HG02973 (cell line): Measurements from ENCODE around the gene DOCK9.

Experiments used
- ATAC-seq: cut with Tn5 transposase; IDR thresholded peaks from one replicate; pipeline ENCODE4 v1.9.1; 2021; ENCODE audit warnings: moderate library complexity; ENCODE audit not compliant: unreplicated experiment

Gene DOCK9

DNA sequence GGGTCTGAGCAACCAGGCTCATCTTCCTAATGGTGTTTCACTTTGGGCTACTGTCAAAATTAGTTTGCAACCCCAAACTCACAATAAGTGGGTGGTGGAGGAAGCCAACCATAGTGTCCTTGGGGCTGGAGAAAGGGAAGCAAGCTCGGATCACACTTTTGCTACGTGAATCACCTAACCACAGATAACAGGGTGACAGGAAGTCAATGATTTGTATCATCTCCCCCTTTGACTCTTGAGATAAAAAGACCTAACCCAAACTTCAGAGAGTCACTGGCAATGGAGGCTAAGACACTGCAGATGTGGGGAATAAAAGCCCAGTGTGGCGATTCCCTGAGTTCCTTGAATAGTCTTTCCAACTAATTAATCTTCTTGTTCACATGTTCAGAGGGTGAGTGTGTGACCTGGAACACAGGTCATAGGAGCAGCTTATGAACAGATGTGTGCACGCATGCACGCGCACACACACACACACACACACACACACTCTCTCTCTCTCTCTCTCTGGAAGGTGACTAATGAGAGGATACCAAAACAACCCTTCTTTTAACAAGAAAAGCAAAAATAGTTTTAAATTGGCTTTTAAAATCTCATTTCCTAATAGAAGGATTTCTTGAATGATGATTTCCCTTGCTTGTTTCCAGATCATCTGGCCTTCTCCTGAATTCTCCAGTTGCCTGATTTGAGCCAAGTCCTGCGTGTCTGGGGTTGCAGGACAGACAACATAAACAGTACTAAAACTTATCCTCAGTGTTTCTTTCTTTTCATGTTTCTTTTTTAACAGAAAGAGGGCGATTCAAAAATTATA lies 21.2 kb upstream of the DOCK9 start:
- ATAC-seq, result no peak

- no peak for ATAC-seq
These were observed 20.1 kb upstream of the DOCK9 start for GRCh38 chr13:98997738-98998641.

DNA sequence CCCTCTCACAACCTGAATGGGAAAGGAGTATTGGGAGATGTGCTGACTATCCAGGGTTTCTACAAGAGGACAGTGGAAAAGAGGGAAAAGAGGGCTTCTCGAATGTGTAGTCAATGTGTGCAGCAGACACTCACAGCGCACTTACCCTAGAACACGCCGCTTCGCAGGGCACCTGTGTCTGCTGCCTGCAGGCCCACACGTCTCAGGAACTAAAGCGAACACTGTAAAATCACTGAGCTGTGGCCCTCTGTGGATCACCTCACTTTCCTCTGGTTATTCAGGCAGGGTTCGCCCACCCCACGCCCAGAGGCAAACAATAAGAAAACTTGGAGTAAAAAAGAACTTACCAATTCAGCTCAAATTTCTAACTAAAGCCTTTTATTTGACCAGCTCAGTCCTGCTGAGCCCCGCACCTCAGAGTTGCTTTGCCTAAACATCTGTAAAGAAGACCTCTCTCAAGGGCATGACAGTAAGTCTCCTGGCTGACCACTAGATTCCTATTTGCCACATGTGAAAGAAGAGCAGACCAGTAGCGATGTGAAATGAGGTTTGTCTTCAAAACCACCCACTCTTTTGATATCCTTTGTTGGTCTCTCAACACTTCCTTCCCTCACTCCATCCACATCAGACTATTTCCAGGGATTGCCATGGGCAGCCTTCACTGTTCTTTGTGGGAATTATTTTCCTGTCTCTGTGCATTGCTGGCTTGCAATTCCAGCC lies 19.3 kb upstream of the DOCK9 start:
- no peak for ATAC-seq

- ATAC-seq, result no peak
These were observed 18.2 kb upstream of the DOCK9 start for GRCh38 chr13:98996046-98996445.

GRCh38 chr13:98994896-98995295 lies 17.0 kb upstream of the DOCK9 start:
- ATAC-seq, result no peak

DNA sequence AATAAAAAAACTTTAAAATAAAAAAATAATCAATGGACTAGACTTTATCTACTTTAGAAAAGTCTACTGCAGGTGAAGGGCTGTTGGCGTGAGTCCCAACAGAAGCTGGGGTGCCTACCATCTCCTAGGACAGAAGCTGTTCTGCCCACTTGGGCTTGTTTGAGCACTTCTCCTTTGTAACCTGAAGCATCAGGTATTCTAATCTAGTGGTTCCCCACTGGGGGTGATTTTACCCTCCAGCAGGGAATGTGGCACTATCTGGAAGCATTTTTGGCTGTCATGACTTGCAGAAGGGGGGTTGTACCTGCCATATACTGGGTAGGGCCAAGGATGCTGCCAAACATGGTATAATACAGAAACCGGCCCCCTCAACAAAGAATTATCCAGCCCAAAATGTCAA lies 16.2 kb upstream of the DOCK9 start:
- ATAC-seq, result no peak

DNA sequence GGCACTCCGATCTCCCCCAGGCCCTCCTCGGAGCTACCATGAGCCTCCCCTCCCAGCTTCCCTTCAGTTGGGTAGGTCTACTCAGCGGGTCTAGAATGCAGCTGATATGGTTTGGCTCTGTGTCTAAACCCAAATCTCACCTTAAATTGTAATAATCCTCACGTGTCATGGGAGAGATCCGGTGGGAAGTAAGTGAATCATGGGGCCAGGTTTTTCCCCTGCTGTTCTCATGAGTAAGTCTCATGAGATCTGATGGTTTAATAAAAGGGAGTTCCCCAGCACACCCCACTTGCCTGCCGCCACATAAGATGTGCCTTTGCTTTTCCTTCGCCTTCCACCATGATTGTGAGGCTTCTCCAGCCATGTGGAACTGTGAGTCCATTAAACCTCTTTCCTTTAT lies 14.5 kb upstream of the DOCK9 start:
- no peak for ATAC-seq

DNA sequence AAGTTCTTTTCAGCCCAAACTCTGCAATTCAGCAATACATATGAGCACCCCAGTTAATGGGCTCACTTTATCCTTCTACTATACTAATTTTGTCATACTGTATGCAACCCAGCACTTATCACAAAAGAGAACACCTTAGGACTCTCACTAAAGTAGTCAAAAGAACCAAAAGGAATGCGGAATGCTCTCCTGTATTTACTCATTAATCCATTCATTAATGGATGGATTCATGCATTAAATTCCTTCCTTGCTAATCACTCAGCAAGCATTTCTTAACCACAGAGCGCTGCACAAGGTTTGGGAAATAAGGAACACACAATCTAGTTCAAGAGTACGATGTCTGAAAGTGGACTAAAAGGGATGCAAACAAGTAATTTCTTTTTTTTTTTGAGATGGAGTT lies 12.8 kb upstream of the DOCK9 start:
- no peak for ATAC-seq

GRCh38 chr13:98989469-98990235 lies 11.8 kb upstream of the DOCK9 start:
- no peak for ATAC-seq

DNA sequence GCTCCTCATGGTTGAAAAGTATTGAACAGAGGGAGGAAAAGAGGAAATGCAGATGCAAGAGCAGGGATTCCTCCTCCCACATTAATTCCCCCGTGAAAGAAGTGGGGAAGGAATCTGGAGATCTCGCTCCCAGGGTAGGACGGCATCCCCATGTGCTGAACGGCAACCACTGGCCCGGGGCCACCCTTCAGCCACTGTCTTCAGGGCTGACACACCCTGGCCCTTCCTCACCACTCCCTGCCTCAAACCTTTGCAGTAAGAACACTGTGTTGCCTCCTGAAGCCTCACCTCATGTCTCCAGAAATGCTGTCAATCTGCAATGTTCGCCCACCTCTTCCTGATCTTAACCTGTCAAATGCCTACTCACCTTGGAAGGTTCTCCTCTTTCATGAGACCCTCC lies 10.9 kb upstream of the DOCK9 start:
- ATAC-seq, result no peak

DNA sequence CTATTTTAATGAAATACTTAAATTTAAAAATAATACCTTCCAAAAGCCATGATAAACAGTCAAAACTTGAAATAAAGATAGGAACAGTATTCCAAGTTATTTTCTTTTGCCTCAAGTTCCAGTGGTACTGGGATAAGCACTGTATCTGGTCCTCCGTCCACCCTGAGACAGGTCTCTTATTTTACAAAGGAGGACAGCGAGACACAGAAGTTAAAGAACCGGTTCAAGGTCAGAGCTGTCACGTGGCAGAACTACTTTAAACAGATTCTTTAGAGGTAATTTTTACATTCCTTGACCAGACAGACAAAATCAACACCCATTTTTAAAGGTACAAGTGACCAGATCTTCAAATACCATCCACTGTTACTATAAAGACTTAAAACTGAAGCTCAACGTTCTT lies 10.4 kb upstream of the DOCK9 start:
- ATAC-seq, result no peak

DNA sequence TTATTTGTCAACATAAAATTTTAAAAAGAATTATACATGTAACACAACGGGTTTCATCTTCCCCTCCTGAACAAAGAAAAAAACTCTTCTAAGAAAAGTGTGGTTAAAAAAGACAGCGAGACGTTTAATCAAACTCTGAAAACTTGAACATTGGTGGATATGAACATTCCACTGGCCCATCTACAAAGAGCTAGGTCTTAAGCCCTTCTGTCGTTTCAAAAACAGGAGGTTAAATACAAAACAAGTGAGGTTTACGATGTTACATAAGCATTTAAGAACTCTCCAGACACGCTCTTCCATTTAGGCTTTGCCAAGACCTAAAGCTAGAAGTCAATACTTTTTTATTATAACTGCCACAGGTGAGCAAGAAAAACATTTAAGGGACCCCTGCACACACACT lies 9.4 kb upstream of the DOCK9 start:
- no peak for ATAC-seq

- no peak for ATAC-seq
These were observed 8.5 kb upstream of the DOCK9 start for GRCh38 chr13:98986226-98986846.

GRCh38 chr13:98985591-98985990 lies 7.7 kb upstream of the DOCK9 start:
- ATAC-seq, result no peak

GRCh38 chr13:98984983-98985382 lies 7.1 kb upstream of the DOCK9 start:
- ATAC-seq, result no peak

DNA sequence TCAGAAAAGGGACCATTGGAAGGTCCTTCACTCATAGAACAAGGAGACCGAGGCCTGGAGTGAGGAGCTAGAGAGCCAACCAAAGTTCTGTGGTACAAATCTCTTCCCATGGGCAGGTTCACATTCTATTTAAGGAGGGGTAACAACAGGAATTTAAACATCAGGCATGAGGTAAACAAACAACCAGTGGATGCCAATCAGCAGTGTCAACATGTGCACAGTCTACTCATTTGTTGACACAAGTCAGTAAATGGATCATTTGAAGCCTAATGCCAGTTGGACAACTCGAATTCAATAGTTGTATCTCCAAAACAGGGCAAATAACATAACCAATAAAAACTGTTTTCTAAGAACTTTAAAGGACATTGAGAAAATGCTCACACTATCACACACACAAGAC lies 6.3 kb upstream of the DOCK9 start:
- no peak for ATAC-seq

GRCh38 chr13:98983182-98983581 lies 5.3 kb upstream of the DOCK9 start:
- ATAC-seq, result no peak

- no peak for ATAC-seq
These were observed 3.7 kb upstream of the DOCK9 start for GRCh38 chr13:98981369-98982080.

DNA sequence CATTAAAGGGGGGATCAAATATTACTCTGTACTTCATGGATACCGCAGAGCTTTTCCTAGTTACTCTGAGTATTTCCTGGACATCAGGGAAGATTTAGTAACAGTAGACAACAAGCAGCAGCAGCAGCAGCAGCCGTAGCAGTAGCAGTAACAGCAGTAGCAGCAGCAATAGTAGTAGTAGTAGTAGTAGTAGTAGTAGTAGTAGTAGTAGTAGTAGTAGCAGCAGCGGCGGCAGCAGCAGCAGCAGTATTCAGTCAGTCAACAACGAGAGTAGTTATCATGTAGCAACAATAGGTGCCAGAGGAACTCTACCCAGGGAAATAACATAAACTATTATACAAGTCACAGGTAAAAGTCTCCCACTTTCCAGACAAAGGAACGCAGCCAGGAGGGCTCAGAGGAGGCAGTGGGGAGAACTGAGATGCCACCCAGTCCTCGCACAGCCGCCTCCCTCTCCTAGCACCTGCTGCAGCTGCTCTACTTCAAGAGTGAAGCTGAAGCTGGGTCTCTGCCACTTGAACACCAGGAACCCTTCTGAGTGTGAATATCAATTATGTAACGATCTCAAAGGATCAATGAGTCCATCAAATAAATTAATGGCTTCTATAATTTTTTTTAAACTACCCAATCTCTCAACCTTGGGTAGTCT lies 1.3 kb upstream of the DOCK9 start:
- no peak for ATAC-seq
